ENCODE data around the gene SLC17A8.

GRCh38 chr12:100337727-100338126 lies 19.1 kb upstream of the SLC17A8 start:
- TF ChIP-seq EZH2 (IDR thresholded peaks at IDR 0.05; ENCODE audit: low read length) (no peak), CTCF (optimal IDR thresholded peaks at IDR 0.05 in 1 of 3, IDR thresholded peaks at IDR 0.05 in 1 of 3, conservative IDR thresholded peaks at IDR 0.05 in 1 of 3; ENCODE audit: extremely low read depth in 1 of 3, insufficient read depth in 2 of 3, low read length in 3 of 3) (no peak)

All from keratinocyte (primary cell).